KMS-11 (cell line): ENCODE data around the gene TRIO.

Experiments used
- H2AFZ ChIP-seq: fragments of 200-600 bp; sonication (generic); 2 replicates; pipeline ENCODE4 v1.6.1; 2016; ENCODE audit warnings: antibody characterized with exemption, mixed run types, low read depth
- H3K27ac ChIP-seq: fragments of 200-600 bp; sonication (generic); 2 replicates; pipeline ENCODE4 v1.6.1; 2016; ENCODE audit warnings: mild to moderate bottlenecking, mixed run types
- H3K27me3 ChIP-seq: fragments of 200-600 bp; sonication (generic); 2 replicates; pipeline ENCODE4 v1.6.1; 2017; ENCODE audit warnings: mild to moderate bottlenecking, low read depth, mixed run types, moderate library complexity; ENCODE audit not compliant: insufficient read depth
- H3K36me3 ChIP-seq: fragments of 200-600 bp; sonication (generic); 2 replicates; pipeline ENCODE4 v1.6.1; 2017; ENCODE audit warnings: mild to moderate bottlenecking, mixed run types; ENCODE audit not compliant: insufficient read depth
- H3K4me1 ChIP-seq: fragments of 200-600 bp; sonication (generic); 2 replicates; pipeline ENCODE4 v1.6.1; 2016; ENCODE audit warnings: mild to moderate bottlenecking, low read depth, mixed run types; ENCODE audit not compliant: poor library complexity, severe bottlenecking
- H3K4me2 ChIP-seq: fragments of 200-600 bp; sonication (generic); 2 replicates; pipeline ENCODE4 v1.7.0; 2016; ENCODE audit warnings: mild to moderate bottlenecking, mixed run types
- H3K4me3 ChIP-seq: fragments of 200-600 bp; sonication (generic); IDR thresholded peaks from 2 replicates; pipeline ENCODE4 v1.6.1; 2017; ENCODE audit warnings: low read depth, low read length, mixed read lengths; ENCODE audit not compliant: insufficient read depth
- H3K79me2 ChIP-seq: fragments of 200-600 bp; sonication (generic); 2 replicates; pipeline ENCODE4 v1.6.1; 2016; ENCODE audit warnings: low read depth, mixed run types; ENCODE audit not compliant: insufficient read depth
- H3K9ac ChIP-seq: fragments of 200-600 bp; sonication (generic); 2 replicates; pipeline ENCODE4 v1.6.1; 2016; ENCODE audit warnings: mild to moderate bottlenecking, mixed run types
- H4K20me1 ChIP-seq: fragments of 200-600 bp; sonication (generic); 2 replicates; pipeline ENCODE4 v1.6.1; 2016; ENCODE audit warnings: mild to moderate bottlenecking, mixed run types; ENCODE audit not compliant: insufficient read depth
- CTCF ChIP-seq: fragments of 200-600 bp; sonication (generic); conservative IDR thresholded peaks from 2 replicates; pipeline ENCODE4 v1.6.1; 2017; ENCODE audit warnings: low read depth, mild to moderate bottlenecking, antibody characterized with exemption, low read length, moderate library complexity, mixed read lengths

The TRIO gene

GRCh38 chr5:14396066-14396465 lies 252.9 kb downstream of the TRIO start:
- Histone ChIP-seq H3K79me2 (no peaks in the 10 kb centered on the region), H3K27me3 (no peaks in the 10 kb centered on the region), H3K4me2 (no peak overlapping the region), H3K4me3 (no peak overlapping the region), H3K36me3 (no peaks in the 10 kb centered on the region), H3K4me1 (no peaks in the 10 kb centered on the region), H3K9ac (no peak overlapping the region), H2AFZ (no peak overlapping the region), H3K27ac (no peak overlapping the region), H4K20me1 (no peaks in the 10 kb centered on the region)
- no peak for TF ChIP-seq CTCF

- H3K4me2 ChIP-seq: no peak overlapping the region
- no peak for TF ChIP-seq CTCF
- no peaks in the 10 kb centered on the region for H3K4me1 ChIP-seq
- H3K27ac ChIP-seq: no peak overlapping the region
- H3K27me3 ChIP-seq: no peaks in the 10 kb centered on the region
- no peaks in the 10 kb centered on the region for H3K79me2 ChIP-seq
- H3K9ac ChIP-seq: no peak overlapping the region
- H2AFZ ChIP-seq: no peak overlapping the region
- H4K20me1 ChIP-seq: no peaks in the 10 kb centered on the region
- no peak overlapping the region for H3K4me3 ChIP-seq
- no peaks in the 10 kb centered on the region for H3K36me3 ChIP-seq
Observed at GRCh38 chr5:14396737-14397136, 253.6 kb downstream of the TRIO start.

GRCh38 chr5:14397717-14398116 lies 254.6 kb downstream of the TRIO start:
- Histone ChIP-seq H3K4me2 (no peak overlapping the region), H3K36me3 (no peaks in the 10 kb centered on the region), H3K4me3 (no peak overlapping the region), H3K27ac (no peak overlapping the region), H3K79me2 (no peaks in the 10 kb centered on the region; the same call in 1 of the 2 replicates), H3K9ac (no peak overlapping the region), H4K20me1 (no peaks in the 10 kb centered on the region), H3K4me1 (no peaks in the 10 kb centered on the region), H2AFZ (no peak overlapping the region), H3K27me3 (no peaks in the 10 kb centered on the region)
- no peak for TF ChIP-seq CTCF

GRCh38 chr5:14399054-14399692 lies 256.0 kb downstream of the TRIO start:
- Histone ChIP-seq H3K4me3 (no peak overlapping the region), H3K27ac (no peak overlapping the region), H3K4me1 (no peaks in the 10 kb centered on the region), H4K20me1 (no peaks in the 10 kb centered on the region), H3K4me2 (no peak overlapping the region), H3K27me3 (no peaks in the 10 kb centered on the region), H3K79me2 (no peaks in the 10 kb centered on the region; the same call in 1 of the 2 replicates), H2AFZ (no peak overlapping the region), H3K9ac (no peak overlapping the region), H3K36me3 (no peaks in the 10 kb centered on the region)
- TF ChIP-seq CTCF: peak; percentile 80
